Measurements from ENCODE around the gene DRP2.

GRCh38 chrX:101203761-101204351, 15.7 kb upstream of the DRP2 start:
- TF ChIP-seq, protein P1, sequence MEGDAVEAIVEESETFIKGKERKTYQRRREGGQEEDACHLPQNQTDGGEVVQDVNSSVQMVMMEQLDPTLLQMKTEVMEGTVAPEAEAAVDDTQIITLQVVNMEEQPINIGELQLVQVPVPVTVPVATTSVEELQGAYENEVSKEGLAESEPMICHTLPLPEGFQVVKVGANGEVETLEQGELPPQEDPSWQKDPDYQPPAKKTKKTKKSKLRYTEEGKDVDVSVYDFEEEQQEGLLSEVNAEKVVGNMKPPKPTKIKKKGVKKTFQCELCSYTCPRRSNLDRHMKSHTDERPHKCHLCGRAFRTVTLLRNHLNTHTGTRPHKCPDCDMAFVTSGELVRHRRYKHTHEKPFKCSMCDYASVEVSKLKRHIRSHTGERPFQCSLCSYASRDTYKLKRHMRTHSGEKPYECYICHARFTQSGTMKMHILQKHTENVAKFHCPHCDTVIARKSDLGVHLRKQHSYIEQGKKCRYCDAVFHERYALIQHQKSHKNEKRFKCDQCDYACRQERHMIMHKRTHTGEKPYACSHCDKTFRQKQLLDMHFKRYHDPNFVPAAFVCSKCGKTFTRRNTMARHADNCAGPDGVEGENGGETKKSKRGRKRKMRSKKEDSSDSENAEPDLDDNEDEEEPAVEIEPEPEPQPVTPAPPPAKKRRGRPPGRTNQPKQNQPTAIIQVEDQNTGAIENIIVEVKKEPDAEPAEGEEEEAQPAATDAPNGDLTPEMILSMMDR (conservative IDR thresholded peaks at IDR 0.05 in 1 of 2, IDR thresholded peaks at IDR 0.05 in 1 of 2; ENCODE audit: low read depth in 1 of 2, low read length in 2 of 2): no peak
- no peak for TF ChIP-seq EZH2 (IDR thresholded peaks at IDR 0.05; ENCODE audit: low read length, missing control alignments)
